CD4-positive, alpha-beta T cell treated with Interleukin-15 for 1 hour (primary cell): ENCODE measurements around the gene C10orf120.

Experiments used
- DNase-seq: peaks from one replicate; pipeline ENCODE4 v3.0.0-alpha.2; 2020

The C10orf120 gene

DNA sequence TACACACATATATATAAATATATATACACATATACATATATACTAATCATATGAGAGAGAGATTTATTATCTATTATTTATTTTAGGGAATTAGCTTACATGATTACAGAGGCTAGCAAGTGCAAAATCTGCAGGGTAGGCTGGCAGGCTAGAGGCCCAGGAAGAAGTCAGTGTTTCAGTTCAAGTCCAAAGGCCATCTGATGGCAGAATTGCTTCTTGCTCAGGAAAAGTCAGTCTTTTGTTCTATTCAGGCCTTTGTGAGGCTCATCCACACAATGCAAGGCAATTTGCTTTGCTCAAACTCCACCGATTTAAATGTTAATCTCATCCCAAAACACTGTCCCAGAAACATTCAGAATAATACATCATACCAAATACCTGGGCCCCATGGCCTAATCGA is 2.6 kb upstream of the C10orf120 start:
- no peak for DNase-seq

DNA sequence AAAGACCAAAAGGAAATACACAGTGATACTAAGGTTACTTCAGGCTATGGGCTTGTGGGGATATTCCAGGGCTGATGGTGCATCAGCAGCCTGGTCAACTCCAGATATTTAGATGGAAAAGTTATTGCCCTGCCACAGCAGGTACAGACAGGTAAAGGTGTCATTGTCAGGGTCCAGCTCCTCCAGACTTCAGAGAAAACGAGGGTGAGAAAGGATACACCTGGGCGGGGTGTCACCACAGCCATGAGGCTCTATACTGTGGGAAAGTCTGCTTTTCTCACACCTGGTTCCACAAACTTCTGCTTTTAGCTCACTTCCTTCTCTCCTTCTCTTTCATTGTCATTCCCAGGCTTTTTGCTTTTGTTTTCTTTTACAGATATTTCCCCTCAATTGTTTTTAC is 2.0 kb upstream of the C10orf120 start:
- DNase-seq, result no peak

DNA sequence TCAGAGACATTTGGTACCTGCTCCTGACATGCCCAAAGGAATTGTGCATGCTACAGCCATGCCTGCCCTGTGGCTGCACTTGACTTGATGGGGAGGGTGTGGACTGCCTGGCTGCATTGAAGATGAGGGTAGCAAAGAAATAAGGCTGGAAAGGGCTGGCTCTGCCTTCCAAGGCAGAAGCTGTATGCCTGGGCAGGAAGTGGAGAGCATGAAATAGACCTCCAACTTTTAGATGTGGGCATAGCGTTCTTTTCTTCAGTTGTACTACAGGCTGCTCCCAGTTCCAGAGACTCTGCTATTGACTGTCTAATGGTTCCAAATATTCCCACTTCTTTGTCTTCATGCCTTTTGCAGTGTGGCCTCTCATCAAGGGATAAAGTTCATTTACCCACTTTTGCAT is 3.0 kb downstream of the C10orf120 start:
- no peak for DNase-seq

DNA sequence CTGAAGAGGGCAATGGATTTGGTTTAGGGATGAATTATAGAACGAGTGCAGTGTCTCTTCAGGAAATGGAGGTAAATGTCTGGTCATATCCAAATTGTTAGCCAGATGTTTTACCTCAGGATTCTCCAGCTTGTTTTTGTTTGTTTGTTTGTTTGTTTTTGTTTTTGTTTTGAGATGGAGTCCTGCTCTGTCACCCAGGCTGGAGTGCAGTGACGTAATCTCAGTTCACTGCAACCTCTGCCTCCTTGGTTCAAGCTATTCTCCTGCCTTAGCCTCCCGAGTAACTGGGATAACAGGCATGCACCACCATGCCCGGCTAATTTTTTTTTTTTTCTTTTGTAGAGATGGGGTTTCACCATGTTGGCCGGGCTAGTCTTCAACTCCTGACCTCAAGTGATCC is 6.9 kb downstream of the C10orf120 start:
- DNase-seq, result no peak

DNA sequence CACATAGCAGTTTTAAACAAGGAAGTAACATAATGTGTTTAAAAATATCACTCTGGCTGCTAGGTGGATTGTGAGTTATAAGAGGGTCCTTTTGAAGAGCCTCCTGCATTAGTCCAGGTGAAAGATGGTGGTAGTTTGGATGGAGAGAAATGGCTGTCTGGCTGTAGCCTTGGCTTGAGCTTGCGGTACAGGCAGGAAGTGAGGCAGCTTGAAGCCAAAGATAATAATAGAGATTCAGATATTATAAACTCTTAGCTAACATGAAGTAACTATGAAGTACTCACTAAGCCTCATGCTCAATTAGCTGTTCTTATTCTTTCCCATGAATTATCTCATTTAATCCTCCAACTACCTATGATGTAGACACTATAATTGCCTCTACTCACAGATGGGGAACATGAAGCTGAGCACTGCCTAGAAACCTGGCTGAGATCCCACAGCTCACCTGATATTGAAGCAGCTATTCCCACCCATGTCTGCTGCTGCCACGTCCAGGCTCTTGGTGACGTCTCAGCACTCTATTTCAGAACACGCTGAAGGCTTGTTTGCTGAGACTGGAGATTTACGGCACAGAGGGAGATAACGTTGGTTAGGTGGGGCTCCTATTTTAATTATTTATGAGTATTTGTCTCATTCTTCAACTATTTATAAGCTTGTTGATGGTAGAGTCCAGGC is 10.4 kb downstream of the C10orf120 start:
- DNase-seq, result no peak

DNA sequence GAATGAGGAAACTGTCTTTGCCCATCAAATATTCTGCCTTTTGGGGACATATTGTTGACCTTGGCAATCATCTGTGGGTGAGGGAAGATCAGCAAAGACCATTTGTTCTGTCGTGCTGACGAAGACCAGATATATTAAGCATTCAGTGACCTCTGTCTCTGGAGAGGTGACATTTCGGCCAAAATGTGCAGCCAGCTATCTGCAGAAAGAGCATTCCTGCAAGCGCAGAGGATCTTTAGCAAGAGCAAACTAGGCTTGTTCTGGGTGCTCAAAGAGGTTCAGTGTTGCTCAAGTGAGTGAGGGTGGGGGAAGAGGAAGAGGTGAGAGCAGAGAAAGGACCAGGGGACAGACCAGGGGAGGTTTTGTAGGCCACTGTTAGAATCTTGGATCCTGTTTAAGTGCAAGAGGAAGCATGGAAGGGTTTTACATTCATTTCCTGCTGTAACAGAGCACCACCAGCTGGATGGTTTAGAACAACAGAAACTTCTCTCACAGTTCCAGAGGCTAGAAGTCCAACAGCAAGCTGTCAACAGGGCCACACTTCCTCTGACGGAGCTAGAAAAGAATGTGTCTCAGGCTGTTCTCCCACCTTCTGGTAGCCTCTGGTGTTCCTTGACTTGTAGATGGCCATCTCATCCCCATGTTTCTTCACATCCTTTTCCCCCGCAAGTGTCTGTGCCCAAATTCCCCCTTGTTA is 11.2 kb downstream of the C10orf120 start:
- DNase-seq, result no peak

DNA sequence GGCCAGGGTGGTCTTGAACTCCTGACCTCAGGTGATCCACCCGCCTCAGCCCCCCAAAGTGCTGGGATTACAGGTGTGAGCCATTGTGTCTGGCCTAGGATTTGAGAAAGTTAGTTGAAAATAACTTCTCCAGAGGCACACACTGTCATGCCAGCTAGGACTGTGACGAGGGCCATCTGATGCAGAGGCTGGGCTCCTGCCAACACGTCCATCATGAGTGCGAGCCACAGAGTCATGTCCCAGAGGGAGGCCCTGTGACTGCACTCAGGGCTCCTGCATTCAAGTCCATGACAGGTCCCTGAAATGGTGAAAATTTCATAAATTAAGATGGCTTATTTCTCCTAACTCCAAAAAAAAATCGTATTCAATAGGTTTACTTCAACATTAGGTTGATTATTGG is 17.1 kb downstream of the C10orf120 start:
- DNase-seq, result no peak

DNA sequence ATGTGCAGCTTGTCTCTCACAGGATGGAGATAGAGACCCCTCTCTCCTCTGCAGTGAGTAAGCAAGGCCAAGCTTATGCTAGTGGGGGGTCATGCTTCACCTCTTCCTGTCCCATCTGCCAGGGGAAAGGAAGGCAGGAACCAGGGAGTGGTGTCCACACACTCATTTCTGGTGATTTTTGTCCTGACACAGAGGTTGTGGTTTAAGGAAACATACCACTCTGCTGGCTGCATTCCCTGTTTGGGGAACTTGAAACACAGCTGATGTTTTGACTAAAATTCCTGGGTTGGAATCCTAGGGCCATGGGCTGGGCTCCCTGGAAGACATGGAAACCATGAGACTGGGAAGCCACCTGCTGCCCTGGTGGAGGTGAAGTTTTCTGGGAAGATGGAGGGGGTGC is 21.4 kb downstream of the C10orf120 start:
- DNase-seq, result no peak

DNA sequence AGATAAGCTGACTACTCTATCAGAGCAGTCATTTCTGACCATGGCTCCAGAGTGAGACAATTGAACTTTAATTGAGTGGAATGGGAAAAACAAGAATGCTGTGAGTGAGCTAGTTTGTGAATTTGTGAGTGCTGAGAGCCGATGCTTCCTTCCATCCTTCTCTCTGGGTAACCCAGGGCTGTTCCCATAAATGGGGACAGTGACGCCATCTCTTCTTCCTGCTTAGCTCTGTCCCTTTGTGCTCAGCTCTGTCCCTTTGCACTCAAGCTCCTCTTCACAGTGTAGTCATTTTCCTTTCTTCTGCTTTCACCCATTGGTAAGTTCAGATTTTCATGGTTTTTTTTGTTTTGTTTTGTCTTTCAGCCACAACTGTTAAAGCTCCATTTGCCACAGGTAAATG is 24.4 kb downstream of the C10orf120 start:
- no peak for DNase-seq

DNA sequence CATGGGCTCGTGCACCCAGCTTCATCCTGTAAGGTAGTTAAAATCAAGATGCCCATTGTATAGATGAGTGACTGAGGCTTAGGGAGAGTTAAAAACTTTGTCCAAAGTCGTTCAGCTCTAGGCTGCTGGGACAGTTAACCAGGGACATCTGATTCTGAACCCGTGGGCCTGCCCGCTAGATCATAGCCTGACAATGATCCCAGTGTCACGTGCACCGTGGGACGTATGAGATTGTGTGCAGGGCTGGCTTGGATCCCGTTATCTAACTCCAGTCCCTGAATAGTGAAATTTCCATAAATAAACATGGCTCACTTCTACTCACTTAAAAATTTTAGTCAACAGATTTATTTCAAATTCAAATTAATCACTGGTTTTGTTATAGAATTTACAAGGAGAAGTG is 24.9 kb downstream of the C10orf120 start:
- no peak for DNase-seq

DNA sequence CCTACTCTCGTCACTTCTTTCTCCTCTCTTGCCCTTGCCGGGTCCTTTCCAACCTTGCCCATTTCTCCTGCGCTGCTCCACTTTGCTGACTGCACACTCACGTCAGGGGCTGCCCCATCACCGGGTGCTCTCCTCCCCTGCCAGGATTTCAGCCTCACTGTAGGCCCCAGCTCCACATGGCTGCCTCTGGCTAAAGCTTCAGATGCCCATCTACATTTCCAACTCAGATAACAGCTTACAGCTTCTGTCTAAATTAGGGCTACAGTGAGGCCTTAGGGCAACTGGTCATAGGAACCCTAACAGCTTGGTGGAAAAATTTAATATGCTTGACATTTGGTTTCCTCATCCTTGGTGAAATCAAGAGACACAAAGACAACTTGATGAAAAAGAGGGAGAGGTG is 25.9 kb downstream of the C10orf120 start:
- DNase-seq, result no peak

DNA sequence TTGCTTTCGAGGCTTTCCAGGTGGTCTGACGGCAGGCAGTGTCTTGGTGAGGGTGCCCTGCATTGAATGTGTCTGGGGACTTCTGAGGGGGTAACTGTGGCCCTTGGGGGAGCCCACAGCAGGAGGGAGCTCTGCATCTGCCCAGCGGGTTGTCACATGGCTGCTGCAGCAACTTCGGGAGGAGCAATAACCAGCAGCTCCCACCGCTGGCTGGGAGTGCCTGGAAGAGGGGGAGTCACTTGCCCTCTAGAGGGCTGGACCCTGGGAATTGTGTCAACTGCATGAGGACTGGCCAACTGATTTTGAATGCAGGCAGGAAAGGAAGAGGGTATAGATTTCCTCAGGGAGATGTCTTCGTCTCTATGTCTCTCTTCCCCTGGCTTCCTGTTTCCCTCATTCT is 26.4 kb downstream of the C10orf120 start:
- no peak for DNase-seq

DNA sequence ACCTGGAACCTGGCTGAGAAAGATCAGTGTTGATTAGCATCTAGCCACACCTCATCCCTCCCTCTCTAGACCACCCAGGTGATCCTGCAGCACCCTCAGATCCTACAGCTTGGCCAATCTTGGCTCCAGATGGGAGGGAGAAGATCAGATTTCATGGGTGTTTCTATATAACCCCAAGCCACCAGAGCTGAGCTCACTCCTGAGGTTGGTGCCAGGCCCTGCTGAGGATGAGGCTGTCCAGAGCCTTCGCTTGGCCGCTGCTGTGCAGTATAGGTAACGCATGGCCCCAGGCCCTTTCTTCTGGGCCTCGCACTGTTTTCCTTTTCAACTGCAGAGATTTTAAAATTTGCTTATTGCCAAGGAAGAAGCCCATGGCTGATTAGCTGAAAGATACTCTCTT is 27.0 kb downstream of the C10orf120 start:
- DNase-seq, result no peak

DNA sequence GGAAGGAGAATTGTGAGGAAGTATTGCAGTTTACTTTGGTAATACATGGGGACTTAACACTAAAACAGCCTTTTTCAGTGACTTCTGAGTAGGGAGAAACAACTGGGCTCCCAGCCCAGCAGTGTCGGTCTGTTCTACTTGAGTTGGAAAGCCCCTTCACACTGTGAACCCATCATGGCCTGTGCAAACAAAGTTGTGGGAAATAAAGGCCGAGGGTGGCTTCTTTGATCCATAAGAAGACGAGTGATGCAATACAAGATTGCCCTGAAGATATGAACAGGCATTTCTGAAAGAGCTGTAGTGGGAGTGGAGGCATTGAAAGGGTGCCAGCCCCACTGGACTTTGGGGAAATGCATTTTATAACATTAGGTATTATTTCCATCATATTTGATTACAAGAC is 28.3 kb downstream of the C10orf120 start:
- DNase-seq, result no peak

DNA sequence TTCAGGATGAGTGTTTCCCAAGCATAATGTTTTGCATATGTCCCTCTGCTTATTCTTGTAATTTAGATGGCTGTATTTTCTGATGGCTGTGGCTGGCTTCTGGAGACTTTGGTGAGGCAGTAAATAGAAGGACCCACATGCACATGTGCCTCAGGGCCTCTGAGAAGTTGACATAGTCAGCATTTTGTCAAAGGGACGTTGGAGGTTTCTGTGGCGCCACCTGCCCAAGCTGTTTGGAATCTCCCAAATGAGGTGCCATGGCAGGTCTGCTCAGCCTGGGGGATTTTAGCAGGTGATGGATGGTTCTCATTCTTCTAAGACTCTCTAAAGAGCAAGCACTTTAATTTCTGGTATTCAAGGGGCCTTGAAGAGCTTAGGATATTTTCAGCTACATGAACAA is 29.8 kb downstream of the C10orf120 start:
- no peak for DNase-seq

DNA sequence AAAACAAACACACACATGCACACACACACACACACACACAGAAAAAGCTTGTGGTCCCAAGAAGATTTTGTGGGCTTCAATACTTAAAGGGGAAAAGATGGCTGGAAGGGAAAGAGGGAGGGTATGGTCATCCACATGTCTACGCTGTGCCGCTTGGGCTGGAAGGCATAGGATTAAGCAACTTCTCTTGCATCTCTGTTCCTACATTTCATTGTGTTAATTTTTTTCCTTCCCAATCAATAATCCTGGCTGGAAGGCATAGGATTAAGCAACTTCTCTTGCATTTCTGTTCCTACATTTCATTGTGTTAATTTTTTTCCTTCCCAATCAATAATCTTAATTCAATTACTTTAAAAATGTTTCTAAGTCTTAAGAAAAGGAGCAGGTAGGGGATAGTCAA is 30.6 kb downstream of the C10orf120 start:
- DNase-seq, result no peak

DNA sequence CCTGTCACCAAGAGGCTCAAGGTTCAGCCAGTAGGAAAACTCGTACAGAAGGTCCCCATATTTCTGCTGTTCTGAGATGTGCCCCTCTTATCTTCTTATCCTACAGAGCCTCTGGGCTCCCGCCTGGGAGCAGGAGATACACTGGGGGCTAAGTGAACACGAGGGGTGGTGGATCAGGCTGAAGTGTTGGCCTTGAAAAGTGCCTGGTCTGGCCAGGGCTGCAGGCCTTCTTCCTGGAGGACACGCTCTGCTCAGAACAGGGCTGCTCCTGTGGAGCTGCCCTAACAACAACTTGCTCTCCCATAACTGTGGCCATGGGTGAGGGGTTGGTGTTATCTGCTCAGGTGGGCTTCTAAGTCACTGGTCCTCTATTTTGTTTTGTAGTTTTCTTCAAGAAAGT is 33.7 kb downstream of the C10orf120 start:
- no peak for DNase-seq

DNA sequence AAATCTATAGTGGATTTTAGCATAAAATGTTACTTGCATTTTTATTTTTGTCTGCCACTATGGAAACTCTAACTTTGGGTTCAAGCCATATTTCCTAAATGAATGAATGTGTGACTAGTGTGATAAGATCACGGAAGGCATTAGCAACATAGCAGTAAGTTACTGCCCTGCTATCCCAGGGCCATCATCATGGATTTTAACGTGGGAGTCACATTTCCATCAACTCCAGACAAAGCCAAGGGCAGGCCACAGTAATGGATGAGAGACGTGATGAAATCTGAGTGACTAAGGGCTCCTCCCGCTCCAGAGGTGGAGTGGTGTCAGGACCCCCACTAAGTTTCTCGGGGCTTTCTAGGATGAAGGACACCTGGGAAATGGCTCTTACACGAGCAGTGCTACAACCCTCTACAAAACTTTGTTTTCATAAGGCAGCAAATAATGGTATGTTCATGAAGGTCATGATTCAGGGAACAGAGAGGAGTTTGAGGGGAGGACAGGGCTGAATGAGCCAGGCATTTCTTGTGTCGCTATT is 34.3 kb downstream of the C10orf120 start:
- DNase-seq, result no peak

DNA sequence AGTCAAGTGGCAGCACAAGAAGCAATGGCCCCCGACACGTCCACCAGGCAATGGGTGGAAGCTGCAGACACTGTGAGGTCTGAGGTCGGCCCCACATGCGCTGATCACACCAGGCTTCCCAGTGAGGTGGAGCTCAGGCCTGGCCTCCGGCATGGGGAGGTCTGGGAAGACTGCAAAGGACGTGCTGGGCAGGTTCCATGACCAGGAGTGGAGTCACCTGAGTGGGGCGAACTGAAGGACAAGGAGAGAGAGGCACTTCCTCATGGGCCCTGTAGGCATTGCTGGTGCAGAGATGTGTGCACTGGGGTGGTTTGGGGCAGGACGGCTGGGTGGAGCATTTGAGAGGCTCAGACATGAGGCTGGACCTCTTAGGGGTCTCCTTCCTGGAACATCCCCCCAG is 35.1 kb downstream of the C10orf120 start:
- no peak for DNase-seq

DNA sequence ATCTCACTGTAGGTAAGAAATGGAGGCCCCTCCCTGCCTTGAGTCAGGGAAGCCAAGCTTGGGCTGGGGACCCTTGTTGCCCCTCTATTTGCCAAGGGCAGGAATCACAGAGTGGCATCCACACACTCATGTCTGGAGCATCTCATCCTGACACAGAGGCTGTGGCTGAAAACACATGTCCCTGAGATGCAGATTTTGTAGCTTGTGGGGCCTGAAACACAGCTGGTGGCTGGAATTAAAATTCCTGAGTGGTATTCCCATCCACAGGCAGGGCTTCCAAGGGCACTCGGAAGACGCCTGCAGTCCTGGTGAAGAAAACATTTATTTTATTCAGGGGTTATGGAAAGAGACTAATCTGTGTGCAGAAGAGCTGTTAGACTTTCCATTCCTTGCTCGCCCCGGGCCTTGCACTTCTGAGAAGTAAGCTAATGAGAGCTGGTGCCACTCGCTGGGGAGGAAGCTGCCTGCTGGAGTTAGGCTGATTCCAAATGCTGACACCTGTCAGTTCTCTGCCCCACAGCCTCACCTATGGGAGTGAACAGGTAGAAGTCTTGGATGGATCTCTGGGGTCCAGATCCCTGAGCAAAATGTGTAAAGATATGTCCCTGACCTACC is 36.0 kb downstream of the C10orf120 start:
- no peak for DNase-seq

DNA sequence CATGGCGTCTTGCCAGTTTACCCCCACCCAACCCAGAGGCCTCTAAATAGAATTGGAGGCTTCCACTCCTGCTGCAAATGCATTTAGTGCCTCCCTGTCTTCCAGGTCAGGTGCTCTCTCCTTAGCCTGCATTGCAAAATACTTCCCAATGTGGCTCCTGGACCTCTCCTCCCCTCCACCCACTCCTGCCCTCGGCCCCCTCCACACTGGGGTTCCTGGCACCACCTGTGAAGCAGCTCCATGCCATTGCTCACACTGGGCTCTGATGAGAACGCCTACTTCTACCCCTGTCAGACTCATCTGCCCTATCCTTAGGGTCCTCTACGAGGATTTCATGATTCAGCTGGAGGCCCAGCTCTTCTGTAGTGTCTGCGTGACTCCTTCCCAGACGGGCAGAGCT is 37.4 kb downstream of the C10orf120 start:
- no peak for DNase-seq

DNA sequence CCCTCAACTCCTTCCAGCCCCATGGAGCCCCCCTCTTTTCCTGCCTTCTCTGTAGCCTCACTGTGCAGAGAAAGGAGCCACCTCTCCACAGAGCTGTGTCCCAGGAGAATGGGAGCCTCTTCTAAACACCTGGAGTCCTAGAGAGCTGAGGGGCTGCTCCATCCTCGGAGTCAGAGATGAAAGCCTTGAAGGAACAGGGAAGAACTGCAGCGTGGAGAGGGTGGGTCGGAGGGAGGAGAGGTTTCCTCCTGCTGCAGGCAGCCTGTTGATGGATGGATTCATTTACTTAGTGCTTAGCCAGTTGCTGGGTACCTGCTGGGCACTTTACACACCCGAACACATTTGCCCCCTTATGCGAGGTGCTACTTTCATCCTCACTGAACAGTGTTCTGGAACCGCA is 39.0 kb downstream of the C10orf120 start:
- DNase-seq, result no peak

DNA sequence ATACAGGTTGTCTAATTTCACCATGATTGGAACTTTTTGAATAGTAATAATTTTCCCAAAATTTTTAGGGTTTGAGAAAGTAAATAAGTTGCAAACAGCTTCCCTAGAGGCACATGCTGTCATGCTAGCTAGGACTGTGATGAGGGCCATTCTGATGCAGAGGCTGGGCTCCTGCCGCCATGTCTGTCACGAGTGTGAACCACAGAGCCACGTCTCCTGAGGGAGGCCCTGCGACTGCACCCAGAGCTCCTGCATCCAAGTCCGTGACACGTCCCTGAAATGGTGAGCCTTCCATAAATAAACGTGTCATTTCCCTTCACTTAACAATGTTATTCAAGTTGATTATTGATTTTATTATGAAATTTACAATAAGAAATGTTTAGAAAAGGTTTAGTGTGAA is 40.0 kb downstream of the C10orf120 start:
- no peak for DNase-seq

DNA sequence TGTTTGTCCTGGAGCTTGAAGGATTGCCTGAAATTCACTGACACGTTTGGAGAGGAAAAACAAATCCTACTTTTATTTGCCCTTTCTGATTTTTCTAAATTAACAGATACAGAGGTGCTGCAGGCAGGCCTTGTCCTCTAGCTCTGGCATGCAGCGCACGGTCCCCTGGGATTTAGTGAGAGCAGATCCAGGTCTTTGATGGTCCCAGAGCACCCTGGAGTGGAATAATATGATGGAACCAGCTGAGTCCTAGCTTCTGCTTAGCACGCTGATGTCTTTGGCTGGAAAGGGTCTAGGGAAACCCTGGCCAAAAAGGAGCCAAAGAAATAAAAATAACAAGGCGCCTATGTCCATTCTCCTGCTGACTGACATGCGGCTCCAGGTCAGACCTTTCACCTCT is 40.5 kb downstream of the C10orf120 start:
- DNase-seq, result no peak
